Body of pancreas (tissue), 4 donors: ENCODE data around the gene MACF1.

Experiments
- POLR2A ChIP-seq, 3 donors: fragments of 450-650 bp; IDR thresholded peaks; one replicate each; pipeline ENCODE4 v1.6.1; 2016; ENCODE audit warnings: antibody characterized with exemption in 3 of 3, mild to moderate bottlenecking in 2 of 3
- TF ChIP-seq, protein P1 (sequence below), 7 experiments: fragments of 450-650 bp in 4 of 7; fragments of 200-600 bp in 3 of 7; sonication (generic) in 3 of 7; IDR thresholded peaks; one replicate each; pipeline ENCODE4 v1.5.1; 2016 to 2019; ENCODE audit warnings: antibody characterized with exemption in 7 of 7

DNA sequence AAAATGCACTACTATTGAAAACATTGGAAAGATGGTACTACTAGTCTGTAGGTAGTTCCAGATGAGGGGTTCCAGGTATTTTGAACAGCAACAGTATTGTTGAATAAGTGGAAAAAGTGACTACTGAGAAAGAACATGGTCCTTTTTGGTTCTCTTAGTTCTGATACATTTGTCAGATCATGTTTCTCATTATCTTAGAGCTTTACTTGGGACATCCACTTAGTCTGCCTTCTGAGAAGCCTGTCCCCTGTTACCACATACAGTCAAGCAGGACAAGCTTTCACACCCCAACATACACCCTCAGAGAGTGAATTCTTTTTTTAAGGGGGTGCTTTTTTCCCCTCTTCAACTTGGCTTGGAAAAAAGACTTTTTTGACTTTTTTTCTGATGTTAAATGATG, 41.0 kb upstream of the MACF1 start:
- TF ChIP-seq POLR2A (IDR thresholded peaks at IDR 0.05): no peak
- TF ChIP-seq, protein P1, sequence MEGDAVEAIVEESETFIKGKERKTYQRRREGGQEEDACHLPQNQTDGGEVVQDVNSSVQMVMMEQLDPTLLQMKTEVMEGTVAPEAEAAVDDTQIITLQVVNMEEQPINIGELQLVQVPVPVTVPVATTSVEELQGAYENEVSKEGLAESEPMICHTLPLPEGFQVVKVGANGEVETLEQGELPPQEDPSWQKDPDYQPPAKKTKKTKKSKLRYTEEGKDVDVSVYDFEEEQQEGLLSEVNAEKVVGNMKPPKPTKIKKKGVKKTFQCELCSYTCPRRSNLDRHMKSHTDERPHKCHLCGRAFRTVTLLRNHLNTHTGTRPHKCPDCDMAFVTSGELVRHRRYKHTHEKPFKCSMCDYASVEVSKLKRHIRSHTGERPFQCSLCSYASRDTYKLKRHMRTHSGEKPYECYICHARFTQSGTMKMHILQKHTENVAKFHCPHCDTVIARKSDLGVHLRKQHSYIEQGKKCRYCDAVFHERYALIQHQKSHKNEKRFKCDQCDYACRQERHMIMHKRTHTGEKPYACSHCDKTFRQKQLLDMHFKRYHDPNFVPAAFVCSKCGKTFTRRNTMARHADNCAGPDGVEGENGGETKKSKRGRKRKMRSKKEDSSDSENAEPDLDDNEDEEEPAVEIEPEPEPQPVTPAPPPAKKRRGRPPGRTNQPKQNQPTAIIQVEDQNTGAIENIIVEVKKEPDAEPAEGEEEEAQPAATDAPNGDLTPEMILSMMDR (IDR thresholded peaks at IDR 0.05): no peak
